Sigmoid colon (tissue), 7 donors: ENCODE results near the gene KCTD19. TPM values are rescaled to one million over a fixed set of nuclear protein-coding genes. Genes with fewer than 3 reads are reported as not detected.

Source experiments
- DNase-seq: peaks from one replicate; pipeline ENCODE4 v3.0.0-alpha.2; 2019
- H3K27ac ChIP-seq, 4 donors: fragments of 200-600 bp; sonication (generic); one replicate each; pipeline ENCODE4 v1.5.1; 2016 to 2019; ENCODE audit warnings: mild to moderate bottlenecking in 1 of 4
- H3K27me3 ChIP-seq, 3 donors: fragments of 200-600 bp; sonication (generic); one replicate each; pipeline ENCODE4 v1.5.1; 2019; ENCODE audit warnings: mild to moderate bottlenecking in 1 of 3
- H3K36me3 ChIP-seq, 4 donors: fragments of 200-600 bp; sonication (generic); one replicate each; pipeline ENCODE4 v1.5.1; 2016 to 2019
- H3K4me1 ChIP-seq, 4 donors: fragments of 200-600 bp; sonication (generic); one replicate each; pipeline ENCODE4 v1.5.1; 2017 to 2019
- H3K4me3 ChIP-seq, 4 donors: fragments of 200-600 bp; sonication (generic); one replicate each; pipeline ENCODE4 v1.5.1; 2017 to 2019; ENCODE audit warnings: mild to moderate bottlenecking in 2 of 4, moderate library complexity in 1 of 4
- H3K9me3 ChIP-seq, 4 donors: fragments of 200-600 bp in 3 of 4; sonication (generic) in 3 of 4; one replicate each; pipeline versions ENCODE4 v1.5.1 to v1.6.1; 2013 to 2019
- CTCF ChIP-seq, 4 experiments: fragments of 450-650 bp in 3 of 4; fragments of 200-600 bp in 1 of 4; IDR thresholded peaks; one replicate each; pipeline ENCODE4 v1.5.1; 2016 to 2019; ENCODE audit warnings: antibody characterized with exemption in 4 of 4, mild to moderate bottlenecking in 3 of 4, moderate library complexity in 2 of 4
- EP300 ChIP-seq, 4 donors: sonication (generic); formaldehyde crosslinking; IDR thresholded peaks; one replicate each; pipeline ENCODE4 v1.6.1; 2017; ENCODE audit warnings: antibody characterized with exemption in 4 of 4
- POLR2A ChIP-seq, 2 donors: fragments of 450-650 bp; IDR thresholded peaks; one replicate each; pipeline ENCODE4 v1.6.1; 2016; ENCODE audit warnings: antibody characterized with exemption in 2 of 2, mild to moderate bottlenecking in 2 of 2, moderate library complexity in 2 of 2
- POLR2AphosphoS5 ChIP-seq, 4 donors: sonication (generic); formaldehyde crosslinking; IDR thresholded peaks; one replicate each; pipeline ENCODE4 v1.6.1; 2017; ENCODE audit warnings: antibody characterized with exemption in 4 of 4
- WGBS, 2 donors: extraction: QIAGEN DNeasy Blood & Tissue Kit; methylation state at CpG; one replicate each; pipeline ENCODE4 v1.1.7; 2013; 5-methylcytosine and 5-hydroxymethylcytosine counted together
- intact Hi-C: fragments of 100-400 bp; cut with DNase I; formaldehyde crosslinking; loops from one replicate; pipeline ENCODE4 v1.15.1; 2023
- polyA plus RNA-seq, 3 donors: library from polyadenylated mRNA; stranded (reverse); fragments of 200-250 nt; gene quantifications; one replicate each; pipeline ENCODE4 v1.2.3, GENCODE V29; 2013
- total RNA-seq, 4 donors: library from RNA; depleted of rRNA; stranded (reverse); fragments of >200 nt; gene quantifications; one replicate each; pipeline ENCODE4 v1.1.0, GENCODE V29; 2016
- donor health status: healthy with polysubstance abuse.
- donor health status: Bipolar disorder and iron deficiency.
- donor health status: healthy.

The KCTD19 gene
- total and polyA plus RNA-seq, 7 donors, result under 0.01 to 0.04 TPM; not detected in 5

- H3K36me3 ChIP-seq, result no peaks in the 10 kb centered on the region
- H3K27me3 ChIP-seq, result peaks cover 0 to 15% (median 0%) of the 10 kb centered on the region in 3 donors
- no peaks in the 10 kb centered on the region for H3K9me3 ChIP-seq
- H3K27ac ChIP-seq, result no peak overlapping the region
- DNase-seq, result peak; percentile 56
- no peak overlapping the region for H3K4me3 ChIP-seq
- intact Hi-C loops, result no loop called here
- TF ChIP-seq EP300 (IDR thresholded peaks at IDR 0.05) (no peak), POLR2A (IDR thresholded peaks at IDR 0.05) (no peak), CTCF (IDR thresholded peaks at IDR 0.05) (no peak), POLR2AphosphoS5 (IDR thresholded peaks at IDR 0.05) (no peak)
- 74 to 84% methylated on average over 11 of the region's 11 CpGs for WGBS, 2 donors
- no peaks in the 10 kb centered on the region for H3K4me1 ChIP-seq
These were observed 55.6 kb downstream of the KCTD19 start for GRCh38 chr16:67270931-67271338.

- peaks cover 0 to 15% (median 0%) of the 10 kb centered on the region in 3 donors for H3K27me3 ChIP-seq
- H3K9me3 ChIP-seq, result no peaks in the 10 kb centered on the region
- intact Hi-C loops, result no loop called here
- H3K27ac ChIP-seq, result no peak overlapping the region
- H3K36me3 ChIP-seq, result no peaks in the 10 kb centered on the region
- H3K4me3 ChIP-seq, result no peak overlapping the region
- DNase-seq, result peak; percentile 59
- WGBS, 2 donors, result 24 to 60% methylated on average over 5 of the region's 5 CpGs
- TF ChIP-seq POLR2A (IDR thresholded peaks at IDR 0.05) (no peak), POLR2AphosphoS5 (IDR thresholded peaks at IDR 0.05) (no peak), CTCF (IDR thresholded peaks at IDR 0.05) (no peak), EP300 (IDR thresholded peaks at IDR 0.05) (no peak)
- H3K4me1 ChIP-seq, result no peaks in the 10 kb centered on the region
These were observed 56.8 kb downstream of the KCTD19 start for GRCh38 chr16:67269766-67270165.

GRCh38 chr16:67268136-67268579, 58.4 kb downstream of the KCTD19 start:
- no peaks in the 10 kb centered on the region for H3K4me1 ChIP-seq
- H3K27me3 ChIP-seq, result peaks cover 0 to 15% (median 0%) of the 10 kb centered on the region in 3 donors
- DNase-seq, result peak; percentile 71
- no peaks in the 10 kb centered on the region for H3K36me3 ChIP-seq
- no peak overlapping the region for H3K27ac ChIP-seq
- 35 to 76% methylated on average over 5 of the region's 5 CpGs for WGBS, 2 donors
- TF ChIP-seq CTCF (IDR thresholded peaks at IDR 0.05), result no peak
- peak in 1 of 4 donors; percentile 10 for TF ChIP-seq POLR2AphosphoS5 (IDR thresholded peaks at IDR 0.05)
- H3K9me3 ChIP-seq, result no peaks in the 10 kb centered on the region
- intact Hi-C loops, result no loop called here
- H3K4me3 ChIP-seq, result no peak overlapping the region

GRCh38 chr16:67265834-67266233, 60.7 kb downstream of the KCTD19 start:
- H3K36me3 ChIP-seq, result no peaks in the 10 kb centered on the region
- no peaks in the 10 kb centered on the region for H3K4me1 ChIP-seq
- whole genome bisulfite sequencing, 2 donors, result 72 to 73% methylated on average over 8 of the region's 8 CpGs
- H3K27me3 ChIP-seq, result peaks cover 0 to 15% (median 0%) of the 10 kb centered on the region in 3 donors
- H3K27ac ChIP-seq, result no peak overlapping the region
- H3K4me3 ChIP-seq, result no peak overlapping the region
- peak; percentile 44 for DNase-seq
- H3K9me3 ChIP-seq, result no peaks in the 10 kb centered on the region
- no peak for TF ChIP-seq EP300 (IDR thresholded peaks at IDR 0.05)
- no peak for TF ChIP-seq CTCF (IDR thresholded peaks at IDR 0.05)
- no peak for TF ChIP-seq POLR2AphosphoS5 (IDR thresholded peaks at IDR 0.05)
- no peak for TF ChIP-seq POLR2A (IDR thresholded peaks at IDR 0.05)
- intact Hi-C loops, result no loop called here

- 84 to 89% methylated on average over 5 of the region's 5 CpGs for WGBS, 2 donors
- TF ChIP-seq EP300 (IDR thresholded peaks at IDR 0.05) (no peak), POLR2AphosphoS5 (IDR thresholded peaks at IDR 0.05) (no peak), POLR2A (IDR thresholded peaks at IDR 0.05) (no peak), CTCF (IDR thresholded peaks at IDR 0.05) (no peak)
- Histone ChIP-seq H3K4me1 (no peaks in the 10 kb centered on the region), H3K27me3 (peaks cover 0 to 15% (median 0%) of the 10 kb centered on the region in 3 donors), H3K9me3 (no peaks in the 10 kb centered on the region), H3K36me3 (no peaks in the 10 kb centered on the region), H3K27ac (no peak overlapping the region), H3K4me3 (no peak overlapping the region)
- intact Hi-C loops, result no loop called here
- DNase-seq, result peak; percentile 52
These were observed 61.7 kb downstream of the KCTD19 start for GRCh38 chr16:67264866-67265265.
